Transverse colon (tissue), 4 donors: Measurements from ENCODE around the gene PDE3B.

Source experiments
- POLR2A ChIP-seq: fragments of 450-650 bp; IDR thresholded peaks from one replicate; pipeline ENCODE4 v1.6.1; 2016; ENCODE audit warnings: antibody characterized with exemption, mild to moderate bottlenecking, moderate library complexity
- POLR2AphosphoS5 ChIP-seq, 3 donors: sonication (generic); formaldehyde crosslinking; IDR thresholded peaks; one replicate each; pipeline ENCODE4 v1.6.1; 2016; ENCODE audit warnings: antibody characterized with exemption in 3 of 3
- TF ChIP-seq, protein P1 (sequence below), 5 experiments: fragments of 200-600 bp in 3 of 5; fragments of 450-650 bp in 2 of 5; sonication (generic) in 3 of 5; IDR thresholded peaks; 1 replicate in 2 of 5; 2 replicates in 3 of 5; pipeline ENCODE4 v1.5.1; 2016 to 2017; ENCODE audit warnings: antibody characterized with exemption in 5 of 5, inconsistent platforms in 3 of 5, mild to moderate bottlenecking in 2 of 5, moderate library complexity in 1 of 5

DNA sequence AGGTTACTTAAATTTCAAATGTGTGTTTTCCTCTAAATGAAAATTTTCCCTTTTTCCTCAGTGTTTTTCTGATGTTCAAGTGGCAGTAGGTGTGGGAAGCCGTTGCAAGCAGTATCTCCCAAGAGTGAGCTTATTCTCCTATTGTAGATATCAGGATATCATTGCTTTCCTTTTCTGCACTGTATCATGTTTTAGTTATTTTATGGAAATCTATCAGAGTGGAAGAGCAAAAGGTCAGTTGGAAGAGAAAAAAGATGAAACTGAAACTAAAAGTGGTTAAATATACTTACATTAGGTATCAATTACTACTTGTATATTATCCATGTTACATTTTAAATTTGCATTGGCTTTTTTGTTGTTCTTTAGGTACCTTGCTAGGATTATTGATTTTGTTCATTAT, 57.0 kb downstream of the PDE3B start:
- TF ChIP-seq, protein P1, sequence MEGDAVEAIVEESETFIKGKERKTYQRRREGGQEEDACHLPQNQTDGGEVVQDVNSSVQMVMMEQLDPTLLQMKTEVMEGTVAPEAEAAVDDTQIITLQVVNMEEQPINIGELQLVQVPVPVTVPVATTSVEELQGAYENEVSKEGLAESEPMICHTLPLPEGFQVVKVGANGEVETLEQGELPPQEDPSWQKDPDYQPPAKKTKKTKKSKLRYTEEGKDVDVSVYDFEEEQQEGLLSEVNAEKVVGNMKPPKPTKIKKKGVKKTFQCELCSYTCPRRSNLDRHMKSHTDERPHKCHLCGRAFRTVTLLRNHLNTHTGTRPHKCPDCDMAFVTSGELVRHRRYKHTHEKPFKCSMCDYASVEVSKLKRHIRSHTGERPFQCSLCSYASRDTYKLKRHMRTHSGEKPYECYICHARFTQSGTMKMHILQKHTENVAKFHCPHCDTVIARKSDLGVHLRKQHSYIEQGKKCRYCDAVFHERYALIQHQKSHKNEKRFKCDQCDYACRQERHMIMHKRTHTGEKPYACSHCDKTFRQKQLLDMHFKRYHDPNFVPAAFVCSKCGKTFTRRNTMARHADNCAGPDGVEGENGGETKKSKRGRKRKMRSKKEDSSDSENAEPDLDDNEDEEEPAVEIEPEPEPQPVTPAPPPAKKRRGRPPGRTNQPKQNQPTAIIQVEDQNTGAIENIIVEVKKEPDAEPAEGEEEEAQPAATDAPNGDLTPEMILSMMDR (IDR thresholded peaks at IDR 0.05): no peak
- TF ChIP-seq POLR2A (no peak), POLR2AphosphoS5 (IDR thresholded peaks at IDR 0.05) (no peak)
